RKO (cell line): Measurements from ENCODE around the gene EIF3I.

Experiments
- DNase-seq: peaks from one replicate; pipeline ENCODE4 v3.0.0-alpha.2; 2016; ENCODE audit warnings: low spot score

Gene EIF3I

DNA sequence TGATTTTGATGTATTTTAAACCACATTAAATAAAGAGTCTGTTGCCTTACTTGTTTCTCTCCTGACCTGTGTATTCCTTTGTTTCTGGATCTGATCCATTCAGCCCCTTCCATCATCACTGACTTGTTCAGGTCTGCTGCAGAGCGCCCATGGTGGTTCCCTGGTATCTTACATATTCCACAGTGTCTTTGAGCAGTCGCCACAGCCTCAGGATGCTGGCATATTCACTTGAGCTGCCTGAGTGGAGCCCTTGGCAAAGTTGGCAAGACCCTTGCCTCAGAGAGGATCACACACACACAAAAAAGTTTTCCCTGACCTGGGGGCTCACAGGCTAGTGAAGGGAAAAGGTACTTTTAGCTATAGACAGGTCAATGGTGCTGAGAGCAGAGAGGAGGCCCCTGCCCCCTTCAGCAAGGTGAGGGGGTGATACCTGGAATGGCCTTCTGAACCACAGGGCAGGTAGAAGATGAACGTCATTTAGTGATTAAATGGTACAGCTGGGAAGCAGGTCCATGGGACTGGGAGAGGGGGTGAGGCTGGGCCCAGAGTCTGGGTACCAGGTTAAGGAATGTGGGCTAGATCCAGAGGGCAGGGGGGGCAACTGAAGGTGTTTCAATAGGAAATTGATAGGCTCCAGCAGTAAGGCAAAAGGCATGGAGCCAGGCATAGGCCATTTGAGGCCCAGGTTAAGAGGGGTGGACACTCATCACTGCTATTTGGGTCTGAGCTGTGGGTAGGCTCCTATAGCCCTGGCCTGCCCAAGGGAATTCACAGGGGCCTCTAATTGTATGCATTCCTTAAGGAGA, 23.8 kb upstream of the EIF3I start:
- no peak for DNase-seq

- DNase-seq: no peak
Measured at GRCh38 chr1:32199043-32199716, 23.0 kb upstream of the EIF3I start.

DNA sequence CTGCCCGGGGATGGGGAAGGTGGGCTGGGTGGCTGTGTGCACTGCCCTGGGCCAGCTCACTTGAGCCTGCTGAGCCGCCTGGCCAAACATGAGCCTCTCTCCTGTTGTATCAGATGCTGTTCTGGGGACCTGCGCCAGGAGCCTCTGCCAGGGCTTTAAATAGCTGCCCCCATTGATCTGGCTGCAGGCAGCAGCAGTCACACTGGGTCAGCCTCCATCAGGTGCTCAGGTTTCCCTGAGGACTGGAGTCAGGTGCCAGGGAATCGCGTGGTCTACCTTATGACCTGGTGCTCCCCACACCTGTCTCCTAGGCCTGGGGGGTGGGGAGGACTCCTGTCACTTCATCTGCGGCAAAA, 22.5 kb upstream of the EIF3I start:
- DNase-seq: no peak

GRCh38 chr1:32200226-32201010, 21.8 kb upstream of the EIF3I start, which contains the start of gene CCDC28B:
TSS of gene CCDC28B (plus strand) at chr1:32200595. CDS start at chr1:32201936, 1,341 bp downstream.
- DNase-seq: peak; percentile 73

DNA sequence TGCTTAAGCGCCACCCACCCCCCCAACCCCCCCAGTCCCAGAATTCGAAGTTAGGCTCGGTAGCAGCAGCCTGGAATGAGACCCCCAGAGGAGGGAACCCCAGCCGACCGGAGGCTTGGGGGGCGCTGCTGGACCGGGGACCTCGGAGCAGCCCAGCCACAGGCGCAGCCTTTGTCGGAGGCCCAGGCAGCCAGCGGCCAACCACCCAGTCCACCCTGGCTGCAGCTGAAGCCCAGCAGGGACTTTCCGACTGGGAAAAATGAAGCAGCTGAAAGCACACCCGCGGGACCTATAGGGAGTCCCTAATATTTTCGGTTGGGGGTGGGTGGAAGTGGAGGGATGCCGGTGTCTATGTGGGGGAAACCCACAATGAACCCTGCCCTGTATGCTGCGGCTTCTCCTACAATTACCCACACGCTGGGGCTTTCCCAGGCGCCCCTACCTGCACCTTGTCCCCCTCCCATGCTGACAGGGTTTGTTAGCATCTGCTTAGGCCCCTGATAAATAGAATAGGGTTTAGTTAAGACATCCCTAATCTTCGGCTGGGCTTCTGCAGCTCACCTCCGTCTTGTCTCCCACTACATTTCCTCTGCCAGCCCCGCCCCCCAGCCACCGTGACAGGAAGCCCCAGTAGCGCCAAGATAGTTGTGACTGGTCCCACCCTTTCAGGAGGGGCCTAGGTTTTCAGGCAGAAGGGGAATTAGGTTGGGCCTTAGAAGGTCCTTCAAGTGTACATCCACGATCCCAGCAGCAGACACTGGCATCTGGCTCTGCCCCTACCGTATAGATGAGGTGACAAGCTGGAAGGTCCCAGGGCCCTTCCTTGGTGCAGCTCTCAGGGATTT, 21.0 kb upstream of the EIF3I start:
- DNase-seq: peak; percentile 61

GRCh38 chr1:32204943-32205361, 17.3 kb upstream of the EIF3I start:
- no peak for DNase-seq

GRCh38 chr1:32205401-32206370, 16.5 kb upstream of the EIF3I start, which contains the start of gene IQCC:
TSS of gene IQCC (plus strand) at chr1:32205671. CDS start at chr1:32205682, 11 bp downstream.
- DNase-seq: peak; percentile 88

DNA sequence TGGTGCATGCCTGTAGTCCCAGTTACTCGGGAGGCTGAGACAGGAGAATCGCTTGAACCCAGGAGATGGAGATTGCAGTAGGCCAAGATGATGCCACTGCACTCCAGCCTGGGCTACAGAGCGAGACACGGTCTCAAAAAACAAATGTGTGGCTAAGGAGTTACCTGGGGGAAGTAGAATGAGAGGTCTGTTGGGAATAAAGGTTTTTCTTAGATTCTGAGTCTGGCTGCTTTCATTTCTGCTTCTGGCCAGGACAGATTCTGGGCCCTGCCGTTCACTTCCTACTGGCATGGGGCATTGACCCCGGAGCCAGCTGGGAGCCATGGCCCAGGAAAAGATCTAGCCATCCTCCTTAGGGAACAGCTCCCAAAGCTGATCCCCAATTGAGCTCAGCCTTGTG, 13.7 kb upstream of the EIF3I start:
- DNase-seq: no peak

DNA sequence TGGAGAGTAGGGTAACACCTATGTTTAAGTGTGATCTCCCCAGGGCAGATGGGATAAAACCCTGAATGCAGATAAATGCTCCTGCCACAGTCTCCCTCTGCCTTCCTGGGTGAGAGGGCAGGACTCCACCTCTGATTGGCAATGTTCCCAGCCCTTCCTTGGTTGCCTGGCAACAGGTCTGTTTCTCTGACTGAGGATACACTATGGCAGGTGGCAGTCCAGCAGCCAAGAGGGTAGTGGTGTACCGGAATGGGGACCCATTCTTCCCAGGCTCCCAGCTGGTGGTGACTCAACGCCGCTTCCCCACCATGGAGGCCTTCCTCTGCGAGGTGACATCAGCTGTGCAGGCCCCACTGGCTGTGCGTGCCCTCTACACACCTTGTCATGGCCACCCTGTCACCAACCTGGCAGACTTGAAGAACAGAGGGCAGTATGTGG, 13.3 kb upstream of the EIF3I start, which contains the start of gene DCDC2B:
TSS of gene DCDC2B (plus strand) at position 199 of the 438 bp plus-strand sequence. CDS start at position 204, 5 bp downstream.
- peak; percentile 38 for DNase-seq

- DNase-seq: peak; percentile 70
Measured at GRCh38 chr1:32215629-32216480, 6.4 kb upstream of the EIF3I start.

- DNase-seq: no peak
Measured at GRCh38 chr1:32216566-32216965, 5.6 kb upstream of the EIF3I start.

GRCh38 chr1:32219022-32219421, 3.2 kb upstream of the EIF3I start:
- no peak for DNase-seq

GRCh38 chr1:32220746-32221580, 1.2 kb upstream of the EIF3I start:
- no peak for DNase-seq

DNA sequence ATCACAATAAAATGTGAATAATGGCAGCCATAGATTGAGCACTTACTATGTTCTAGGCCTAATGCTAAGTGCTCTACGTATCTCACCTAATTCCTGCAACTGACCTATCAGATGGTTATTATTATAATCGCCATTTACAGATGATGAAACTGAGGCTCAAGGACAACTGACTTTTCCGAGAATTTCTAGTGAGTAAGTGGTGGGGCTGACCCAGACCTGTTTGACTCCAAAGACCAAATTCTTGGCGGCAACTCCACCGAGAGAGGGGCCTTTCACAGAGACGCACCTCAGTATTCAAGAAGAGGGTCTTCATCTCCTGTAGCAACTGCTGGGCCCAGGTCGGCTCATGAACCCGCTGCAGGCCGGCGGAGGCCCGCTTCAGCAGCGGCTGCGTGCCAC, 627 bp upstream of the EIF3I start:
- DNase-seq: peak; percentile 34

DNA sequence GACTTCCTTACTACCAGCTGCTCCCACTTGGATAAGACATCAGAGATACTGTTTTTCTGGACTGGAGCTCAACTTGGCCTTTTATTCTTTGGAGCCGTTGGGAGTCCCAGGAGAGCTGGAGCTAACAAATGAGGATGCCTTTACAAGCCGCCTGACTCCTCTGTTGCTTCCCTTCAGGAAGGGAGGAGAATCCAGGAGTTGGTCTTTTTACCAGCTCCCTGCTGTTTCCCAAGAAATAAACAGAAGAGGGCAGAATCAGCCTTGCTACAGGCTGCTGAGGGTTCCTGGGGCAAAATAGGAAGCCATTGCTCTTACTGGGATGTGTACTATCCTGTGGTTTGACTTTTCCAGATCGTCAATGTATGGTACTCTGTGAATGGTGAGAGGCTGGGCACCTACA, 1.5 kb downstream of the EIF3I start:
- no peak for DNase-seq

DNA sequence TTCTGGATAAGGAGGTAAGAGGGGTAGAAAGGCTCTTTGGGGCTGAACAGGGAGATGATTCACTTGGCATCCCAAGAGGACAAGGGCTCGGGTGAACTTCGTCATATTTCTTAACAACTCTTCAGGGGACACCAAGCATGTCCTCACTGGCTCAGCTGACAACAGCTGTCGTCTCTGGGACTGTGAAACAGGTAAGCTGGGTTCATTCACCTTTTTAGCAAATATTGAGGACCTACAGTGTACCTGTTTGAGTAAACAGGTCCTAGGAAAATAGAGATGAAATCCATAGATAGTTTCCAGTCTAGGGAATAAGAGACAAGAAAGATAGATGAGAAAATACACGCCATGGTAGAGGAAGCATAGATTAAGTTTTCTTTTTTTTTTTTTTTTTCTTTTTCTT, 2.1 kb downstream of the EIF3I start:
- no peak for DNase-seq

GRCh38 chr1:32228771-32229170, 6.6 kb downstream of the EIF3I start:
- DNase-seq: no peak

DNA sequence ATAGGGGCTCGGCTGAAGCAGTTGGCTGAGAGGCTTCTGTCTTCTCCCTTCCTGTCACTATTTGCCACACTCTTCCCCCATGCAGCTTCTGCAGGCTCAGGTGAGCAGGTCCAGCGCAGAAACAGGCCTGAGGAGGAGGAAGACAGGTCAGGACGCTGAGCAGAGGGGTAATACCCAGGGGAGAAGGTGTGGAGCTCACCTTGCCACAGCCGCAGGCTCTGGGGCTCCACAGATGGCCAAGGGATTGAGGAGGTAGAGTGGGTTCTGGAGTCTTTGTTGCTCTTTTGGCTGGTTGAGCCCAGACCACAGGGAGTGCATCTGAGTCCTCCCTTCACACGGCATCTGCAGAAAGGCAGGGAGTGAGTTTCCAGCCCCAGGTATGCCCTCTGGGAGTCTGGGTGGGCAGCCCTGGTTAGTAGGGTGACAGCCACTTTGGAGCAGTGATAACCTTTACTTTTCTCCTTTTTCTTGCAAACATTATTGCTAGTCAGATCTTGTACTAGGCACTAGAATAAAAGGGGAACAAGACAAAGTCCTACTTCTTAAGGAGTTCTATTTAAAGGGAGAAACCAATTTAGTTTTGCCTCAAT, 9.7 kb downstream of the EIF3I start:
- no peak for DNase-seq
